IgD-negative memory B cell (primary cell): ENCODE measurements around the gene CCDC92. TPM values are rescaled to one million over a fixed set of nuclear protein-coding genes. Genes with fewer than 3 reads are reported as not detected.

Source experiments
- H3K27ac Mint-ChIP-seq, 3 donors: one replicate each; pipeline ENCODE4 v1.8.0; 2020 to 2022; ENCODE audit warnings: mild to moderate bottlenecking in 3 of 3, mixed read lengths in 3 of 3, moderate library complexity in 1 of 3
- H3K27me3 Mint-ChIP-seq: one replicate; pipeline ENCODE4 v1.8.0; 2021; ENCODE audit warnings: mixed read lengths
- H3K36me3 Mint-ChIP-seq: one replicate; pipeline ENCODE4 v1.8.0; 2020; ENCODE audit warnings: mild to moderate bottlenecking, mixed read lengths
- H3K4me1 Mint-ChIP-seq, 3 donors: one replicate each; pipeline ENCODE4 v1.8.0; 2020 to 2022; ENCODE audit warnings: mixed read lengths in 3 of 3, mild to moderate bottlenecking in 1 of 3
- H3K4me3 Mint-ChIP-seq, 4 donors: one replicate each; pipeline ENCODE4 v1.8.0; 2020 to 2022; ENCODE audit warnings: mild to moderate bottlenecking in 4 of 4, mixed read lengths in 4 of 4, moderate library complexity in 3 of 4
- H3K9me3 Mint-ChIP-seq, 3 donors: one replicate each; pipeline ENCODE4 v1.8.0; 2020 to 2021; ENCODE audit warnings: mixed read lengths in 3 of 3, mild to moderate bottlenecking in 1 of 3
- polyA plus RNA-seq: library from polyadenylated mRNA; unstranded; fragments of 300-500 nt; fragmentation: Illumina TruSeq; gene quantifications from one replicate; pipeline ENCODE4 v1.2.3, GENCODE V29; 2021

Gene CCDC92
- polyA plus RNA-seq, 1 donor from 2014 or later, result 27.8 TPM

DNA sequence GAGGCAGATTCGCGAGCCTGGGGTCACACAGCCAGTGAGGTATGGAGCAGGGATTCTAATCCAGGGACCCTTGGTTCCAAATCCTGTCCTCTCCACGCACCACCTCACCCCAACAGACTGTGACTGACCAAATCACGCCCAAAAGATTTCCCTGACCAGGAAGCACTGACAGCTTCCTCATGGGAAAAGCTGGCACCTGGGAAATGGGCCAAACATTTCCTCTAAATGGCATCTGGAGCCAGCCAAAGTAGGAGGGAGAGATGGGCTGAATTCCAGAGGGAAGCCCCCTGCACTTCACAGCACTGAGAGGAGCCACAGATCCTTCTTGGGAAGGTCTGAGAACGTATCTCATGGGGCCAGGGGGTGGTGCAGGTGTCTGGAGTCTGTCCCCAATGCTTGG, 28.8 kb downstream of the CCDC92 start:
- Mint-ChIP-seq H3K27me3 (no peaks in the 10 kb centered on the region), H3K27ac (no peak overlapping the region), H3K4me3 (no peak overlapping the region), H3K9me3 (peaks cover 0 to 12% (median 0%) of the 10 kb centered on the region in 3 donors), H3K36me3 (peaks cover 18% of the 10 kb centered on the region), H3K4me1 (peaks cover 0 to 2% (median 1%) of the 10 kb centered on the region in 3 donors)

DNA sequence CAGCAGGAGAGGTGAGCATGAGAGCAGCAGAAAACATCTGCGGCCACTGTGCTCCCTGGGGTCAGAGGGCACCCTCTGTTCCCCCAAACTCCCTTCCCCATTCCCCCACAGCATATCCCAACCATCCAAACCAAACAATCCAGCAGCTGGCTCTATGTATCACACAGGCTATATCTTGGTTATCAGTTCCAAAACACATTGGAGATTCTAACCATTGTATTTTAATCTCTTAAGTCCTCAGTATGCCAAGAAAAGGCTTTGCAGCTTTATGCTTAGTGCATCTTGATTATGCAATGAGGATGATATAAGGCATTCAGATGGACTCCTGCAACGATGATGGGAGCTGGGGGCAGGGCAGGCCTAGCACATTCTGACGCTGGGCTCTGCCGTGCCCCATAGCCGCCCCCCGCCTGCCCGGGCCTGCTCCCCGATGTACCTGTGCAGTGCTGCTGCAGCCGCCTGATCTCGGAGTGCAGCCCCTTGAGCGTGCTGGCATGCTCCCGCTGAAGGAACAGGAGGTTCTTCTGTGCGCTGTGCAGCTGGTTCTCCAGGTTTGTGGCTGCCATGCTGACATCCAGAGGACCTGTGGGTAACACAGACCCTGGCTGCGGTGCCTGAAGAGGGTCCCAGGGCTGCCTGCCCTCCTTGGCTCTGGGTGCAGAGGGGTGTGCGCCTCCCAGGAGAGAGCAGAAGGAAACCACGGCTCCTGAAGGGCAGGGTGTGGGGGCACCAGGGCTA, 29.6 kb downstream of the CCDC92 start:
- no peak overlapping the region for H3K4me3 Mint-ChIP-seq
- H3K27ac Mint-ChIP-seq, result no peak overlapping the region
- H3K9me3 Mint-ChIP-seq, result peaks cover 0 to 12% (median 0%) of the 10 kb centered on the region in 3 donors
- peaks cover 0 to 8% (median 6%) of the 10 kb centered on the region in 3 donors for H3K4me1 Mint-ChIP-seq
- H3K27me3 Mint-ChIP-seq, result no peaks in the 10 kb centered on the region
- peaks cover 18% of the 10 kb centered on the region for H3K36me3 Mint-ChIP-seq

DNA sequence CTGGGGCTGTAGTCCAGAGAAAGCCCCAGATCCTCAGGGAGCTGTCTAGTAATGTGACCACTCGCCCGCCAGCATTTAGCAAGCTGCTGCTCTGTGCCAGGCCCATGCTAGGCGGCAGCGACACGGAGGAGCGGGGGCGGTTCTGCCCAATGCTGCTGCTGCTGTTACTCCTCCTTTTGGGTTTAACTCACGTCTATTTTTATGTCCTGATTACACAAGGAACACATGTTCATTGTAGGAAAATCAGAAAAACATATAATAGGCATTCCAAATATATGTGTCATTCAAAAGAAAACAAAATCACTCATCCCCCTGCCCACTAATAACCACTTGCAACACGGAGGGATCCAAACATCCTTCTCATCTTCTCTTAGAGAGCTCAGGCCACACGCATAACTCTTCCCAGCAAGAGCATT, 30.4 kb downstream of the CCDC92 start:
- H3K9me3 Mint-ChIP-seq, result peaks cover 0 to 12% (median 0%) of the 10 kb centered on the region in 3 donors
- peak overlapping the region in 1 of 4 donors; percentile 45 for H3K4me3 Mint-ChIP-seq
- peaks cover 18% of the 10 kb centered on the region for H3K36me3 Mint-ChIP-seq
- peaks cover 4 to 13% (median 6%) of the 10 kb centered on the region in 3 donors for H3K4me1 Mint-ChIP-seq
- no peaks in the 10 kb centered on the region for H3K27me3 Mint-ChIP-seq
- H3K27ac Mint-ChIP-seq, result no peak overlapping the region

DNA sequence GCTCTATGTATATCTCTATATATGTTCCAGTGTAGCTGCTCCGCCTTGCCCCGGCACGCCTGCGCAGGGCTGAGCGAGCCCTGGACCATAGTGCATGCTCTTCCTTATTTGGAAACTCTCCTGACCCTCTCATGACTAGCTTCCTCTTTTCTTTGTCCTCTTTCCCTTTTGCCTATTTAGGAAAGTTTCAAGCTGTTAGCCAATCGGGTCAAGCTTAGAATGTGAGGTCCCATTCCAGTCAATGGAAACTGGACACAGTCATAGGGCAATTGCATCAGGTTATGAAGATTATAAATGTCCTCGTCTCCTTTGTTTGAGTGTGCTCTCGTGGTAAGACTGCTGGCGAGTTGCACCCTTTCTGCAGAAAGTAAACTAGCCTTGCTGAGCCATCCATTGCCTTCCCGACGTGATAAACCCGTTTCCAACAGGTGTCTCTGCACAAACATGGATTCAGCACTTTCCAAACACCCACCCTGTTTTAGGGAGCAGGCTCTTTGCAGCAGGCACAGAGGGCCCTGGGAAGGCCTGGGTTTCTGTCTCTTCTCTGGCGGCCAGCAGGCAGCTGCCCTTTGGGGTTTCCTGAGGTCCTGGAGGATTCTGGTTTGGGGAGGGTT, 30.9 kb downstream of the CCDC92 start:
- H3K36me3 Mint-ChIP-seq, result peaks cover 18% of the 10 kb centered on the region
- peaks cover 0 to 12% (median 0%) of the 10 kb centered on the region in 3 donors for H3K9me3 Mint-ChIP-seq
- H3K27ac Mint-ChIP-seq, result no peak overlapping the region
- no peaks in the 10 kb centered on the region for H3K27me3 Mint-ChIP-seq
- peaks cover 4 to 13% (median 6%) of the 10 kb centered on the region in 3 donors for H3K4me1 Mint-ChIP-seq
- H3K4me3 Mint-ChIP-seq, result no peak overlapping the region

DNA sequence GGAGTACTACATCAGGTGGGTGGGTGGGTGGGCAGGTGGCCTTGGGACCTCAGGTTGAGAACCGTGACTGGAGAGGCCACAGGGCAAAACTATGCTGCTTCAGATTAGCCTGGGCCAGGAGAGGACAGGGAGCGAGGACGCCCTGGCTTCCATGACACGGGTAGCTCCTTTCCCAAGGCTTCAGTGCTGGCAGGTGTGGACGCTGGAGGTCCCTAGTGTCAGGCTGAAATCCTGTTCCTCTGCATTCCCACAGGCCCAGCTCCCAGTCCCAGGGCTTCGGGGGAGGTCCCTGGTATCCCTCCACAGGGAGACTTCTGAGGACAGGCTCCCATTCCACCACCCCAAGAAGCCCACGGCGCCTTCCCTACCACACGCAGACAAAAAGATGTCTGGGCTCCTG, 31.6 kb downstream of the CCDC92 start:
- Mint-ChIP-seq H3K36me3 (peaks cover 18% of the 10 kb centered on the region), H3K4me1 (peaks cover 4 to 13% (median 6%) of the 10 kb centered on the region in 3 donors), H3K4me3 (no peak overlapping the region), H3K9me3 (peaks cover 0 to 12% (median 0%) of the 10 kb centered on the region in 3 donors), H3K27ac (no peak overlapping the region), H3K27me3 (no peaks in the 10 kb centered on the region)

DNA sequence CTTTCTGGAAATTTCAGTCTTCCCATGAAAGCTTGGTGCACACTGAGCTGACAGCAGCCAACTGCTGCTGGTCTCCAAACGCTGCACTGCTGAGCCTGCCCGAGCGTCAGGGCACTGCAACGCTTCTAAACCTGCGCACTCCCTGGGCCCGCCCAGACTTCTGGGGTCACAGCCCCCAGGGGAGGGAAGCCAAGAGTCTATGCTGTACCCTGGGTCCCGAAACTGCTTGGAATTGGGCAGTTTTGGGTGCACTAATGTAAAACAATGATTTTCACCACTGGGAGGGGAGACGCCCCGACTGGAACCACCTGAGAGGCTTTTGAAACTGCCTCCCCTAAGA, 32.0 kb downstream of the CCDC92 start:
- Mint-ChIP-seq H3K9me3 (peaks cover 0 to 12% (median 0%) of the 10 kb centered on the region in 3 donors), H3K4me3 (no peak overlapping the region), H3K4me1 (peaks cover 4 to 13% (median 4%) of the 10 kb centered on the region in 3 donors), H3K36me3 (peaks cover 15% of the 10 kb centered on the region), H3K27me3 (no peaks in the 10 kb centered on the region), H3K27ac (peak overlapping the region in 1 of 3 donors; percentile 85)

DNA sequence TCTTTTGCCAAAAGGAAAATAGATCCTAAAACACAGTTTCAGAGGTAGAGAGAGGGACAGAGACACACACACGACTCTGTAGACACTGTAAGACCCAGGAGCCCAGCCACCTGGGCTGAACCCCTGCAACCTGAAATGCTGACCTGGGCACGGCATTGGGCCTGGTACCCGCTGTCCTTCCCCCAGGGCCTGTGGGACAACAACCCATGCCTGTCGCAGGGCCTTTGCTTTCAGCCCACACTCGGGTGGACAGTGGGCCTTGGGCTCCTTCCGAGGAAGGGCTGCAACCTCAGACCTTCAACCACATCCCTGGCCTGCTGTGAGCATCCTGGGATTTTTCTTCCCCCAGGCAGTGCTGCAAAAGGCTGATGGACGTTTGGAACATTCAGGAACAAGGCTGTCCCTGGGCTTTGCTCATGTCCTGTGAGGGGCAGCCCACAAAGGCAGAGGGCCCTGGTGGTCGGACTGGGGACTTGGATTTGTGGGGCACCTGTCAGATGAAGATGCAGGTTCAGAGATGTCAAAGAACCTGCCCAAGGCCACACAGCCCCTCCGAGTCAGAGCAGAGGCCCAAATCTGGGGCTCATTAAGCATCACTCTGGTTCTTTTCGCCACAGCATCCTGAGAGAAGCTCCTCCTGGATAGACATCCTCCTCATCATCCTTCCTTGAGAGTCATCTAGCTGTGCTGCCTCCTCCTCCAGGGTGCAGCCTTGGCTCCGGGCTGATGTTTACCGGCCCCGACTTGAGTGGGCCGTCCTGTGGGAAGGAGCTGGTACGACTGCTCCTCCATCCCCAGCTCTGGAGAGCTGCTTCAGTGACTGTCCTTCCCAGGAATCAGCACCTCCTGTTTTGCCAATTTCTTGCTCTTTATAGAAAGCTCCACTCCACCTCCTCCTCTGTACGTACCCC, 32.7 kb downstream of the CCDC92 start:
- H3K27me3 Mint-ChIP-seq, result no peaks in the 10 kb centered on the region
- H3K4me3 Mint-ChIP-seq, result no peak overlapping the region
- H3K27ac Mint-ChIP-seq, result peak overlapping the region in 1 of 3 donors; percentile 85
- peaks cover 0 to 12% (median 0%) of the 10 kb centered on the region in 3 donors for H3K9me3 Mint-ChIP-seq
- H3K4me1 Mint-ChIP-seq, result peaks cover 4 to 13% (median 4%) of the 10 kb centered on the region in 3 donors
- H3K36me3 Mint-ChIP-seq, result peaks cover 15% of the 10 kb centered on the region

DNA sequence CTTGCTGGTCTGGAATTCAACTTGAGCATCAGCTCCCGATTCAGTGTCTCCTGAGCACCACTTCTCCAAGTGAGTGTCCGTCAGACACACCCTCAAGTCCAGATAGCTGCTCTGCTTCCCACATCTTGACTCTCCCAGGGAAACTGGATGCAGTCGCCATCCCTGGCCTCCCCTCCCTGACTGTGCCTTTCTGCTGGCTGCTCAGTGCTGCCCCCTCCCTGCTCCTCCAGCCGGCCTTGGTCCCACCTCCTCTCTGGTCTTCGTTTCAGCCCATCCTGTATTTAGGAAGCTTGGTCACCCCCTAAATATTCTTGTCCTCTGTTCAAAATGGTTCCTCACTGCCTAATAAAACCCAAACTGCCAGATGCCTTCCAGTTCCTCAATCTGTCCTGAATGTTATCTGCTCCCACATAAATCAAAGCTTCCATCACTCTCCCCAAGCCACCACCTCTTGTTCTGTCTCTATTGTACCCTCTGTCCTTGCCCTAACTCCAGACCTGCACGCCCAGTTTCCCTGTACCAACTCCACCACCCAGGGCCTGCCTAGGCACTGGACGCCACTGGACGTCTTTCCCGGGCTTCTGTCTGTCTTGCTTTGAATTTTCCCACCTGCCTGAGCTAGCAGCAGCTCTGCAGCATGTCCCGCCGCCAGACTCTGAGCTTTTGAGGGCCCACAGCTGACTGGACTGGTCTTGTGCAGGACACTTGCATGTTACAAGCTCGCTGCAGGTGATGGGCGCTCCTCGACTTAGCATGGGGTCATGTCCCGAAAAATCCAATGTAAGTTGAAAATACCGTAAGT, 33.8 kb downstream of the CCDC92 start:
- H3K9me3 Mint-ChIP-seq, result peaks cover 0 to 12% (median 0%) of the 10 kb centered on the region in 3 donors
- peaks cover 15% of the 10 kb centered on the region for H3K36me3 Mint-ChIP-seq
- peaks cover 4 to 13% (median 4%) of the 10 kb centered on the region in 3 donors for H3K4me1 Mint-ChIP-seq
- H3K4me3 Mint-ChIP-seq, result peak overlapping the region in 1 of 4 donors; percentile 19
- H3K27me3 Mint-ChIP-seq, result no peaks in the 10 kb centered on the region
- H3K27ac Mint-ChIP-seq, result no peak overlapping the region

DNA sequence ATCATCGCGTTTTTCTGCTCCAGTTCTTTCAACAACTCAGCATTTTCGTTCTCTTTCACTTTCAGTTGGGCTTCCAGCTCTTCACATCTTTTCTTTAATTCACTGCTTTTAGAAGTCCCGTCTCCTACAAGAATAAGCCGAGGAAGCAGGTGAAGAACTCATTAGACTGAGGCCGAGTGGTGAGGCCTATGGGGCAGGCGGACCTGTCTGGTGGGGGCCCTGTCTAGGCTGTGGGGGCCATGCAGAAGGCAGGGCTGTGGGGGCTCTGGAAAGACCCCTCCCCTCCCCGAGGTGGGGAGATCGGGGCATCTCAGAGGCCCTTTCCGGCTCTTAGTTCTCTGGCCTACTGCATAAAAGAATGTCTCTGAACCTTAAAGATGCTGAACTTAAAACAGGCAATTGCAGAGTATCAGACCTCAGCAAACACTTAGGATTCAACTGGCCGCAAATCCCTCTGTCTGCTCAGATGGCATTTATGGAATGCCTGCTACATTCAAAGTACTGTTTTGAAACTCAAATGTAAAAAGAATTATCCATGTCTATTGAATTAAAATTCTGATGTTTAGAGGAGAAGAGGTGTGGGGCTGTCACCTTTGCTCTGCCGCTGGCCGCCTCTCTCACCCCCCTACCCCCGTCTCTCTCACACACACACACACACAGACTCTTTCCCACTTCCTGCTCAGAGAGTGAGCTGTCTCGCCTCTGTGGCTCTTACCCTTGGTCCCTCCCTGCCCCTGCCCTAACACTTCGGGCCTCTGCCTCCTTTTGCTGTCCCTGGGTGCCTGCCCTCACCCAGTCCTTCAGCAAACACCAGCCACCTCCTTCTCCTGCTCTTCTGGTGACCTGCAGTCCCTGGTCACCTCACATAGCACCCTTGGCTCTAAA, 34.7 kb downstream of the CCDC92 start:
- Mint-ChIP-seq H3K27me3 (no peaks in the 10 kb centered on the region), H3K4me3 (peak overlapping the region in 2 of 4 donors; percentile 38 to 75), H3K9me3 (peaks cover 0 to 11% (median 0%) of the 10 kb centered on the region in 3 donors), H3K27ac (peak overlapping the region in 2 of 3 donors; percentile 3 to 20), H3K36me3 (peaks cover 15% of the 10 kb centered on the region), H3K4me1 (peaks cover 4 to 13% (median 7%) of the 10 kb centered on the region in 3 donors)

DNA sequence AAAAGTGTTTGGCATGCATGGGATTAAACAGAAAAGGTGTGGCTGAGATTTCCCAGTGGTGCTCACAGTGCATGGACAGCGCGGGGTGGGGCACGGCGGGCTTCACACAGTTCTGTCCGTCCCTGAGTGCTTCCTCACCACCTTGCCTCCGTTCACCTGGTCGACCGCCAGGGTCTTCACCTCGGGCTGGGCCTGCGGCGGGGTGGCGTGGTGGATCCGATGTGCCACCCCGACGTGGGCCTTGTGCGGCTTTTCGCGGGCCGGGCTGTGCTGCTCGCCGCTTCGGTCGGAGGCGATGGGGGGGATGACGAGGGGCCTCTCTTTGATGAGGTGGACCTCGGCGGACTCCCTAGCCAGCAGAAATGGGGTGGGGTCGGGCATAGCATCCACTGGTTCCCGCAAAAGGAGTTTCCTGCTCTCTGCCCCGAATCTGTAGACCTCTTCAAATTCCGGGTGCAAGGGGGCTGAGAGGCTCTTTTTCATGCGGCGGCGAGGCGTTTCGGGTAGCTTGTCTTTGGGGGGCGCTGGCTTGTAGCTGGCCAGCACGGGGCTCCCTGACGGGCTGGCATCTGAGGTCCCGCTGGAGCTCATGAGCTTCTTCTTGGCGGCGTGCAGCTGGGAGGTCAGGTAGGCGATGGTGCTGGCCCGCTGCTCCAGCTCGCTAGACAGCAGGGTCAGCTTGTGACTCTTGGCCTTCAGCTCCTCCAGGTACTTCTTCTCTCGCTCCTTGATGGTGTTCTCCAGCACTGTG, 35.5 kb downstream of the CCDC92 start:
- Mint-ChIP-seq H3K9me3 (peaks cover 0 to 3% (median 0%) of the 10 kb centered on the region in 3 donors), H3K27ac (peak overlapping the region in 1 of 3 donors; percentile 20), H3K27me3 (no peaks in the 10 kb centered on the region), H3K4me3 (no peak overlapping the region), H3K36me3 (peaks cover 10% of the 10 kb centered on the region), H3K4me1 (peaks cover 4 to 13% (median 7%) of the 10 kb centered on the region in 3 donors)

DNA sequence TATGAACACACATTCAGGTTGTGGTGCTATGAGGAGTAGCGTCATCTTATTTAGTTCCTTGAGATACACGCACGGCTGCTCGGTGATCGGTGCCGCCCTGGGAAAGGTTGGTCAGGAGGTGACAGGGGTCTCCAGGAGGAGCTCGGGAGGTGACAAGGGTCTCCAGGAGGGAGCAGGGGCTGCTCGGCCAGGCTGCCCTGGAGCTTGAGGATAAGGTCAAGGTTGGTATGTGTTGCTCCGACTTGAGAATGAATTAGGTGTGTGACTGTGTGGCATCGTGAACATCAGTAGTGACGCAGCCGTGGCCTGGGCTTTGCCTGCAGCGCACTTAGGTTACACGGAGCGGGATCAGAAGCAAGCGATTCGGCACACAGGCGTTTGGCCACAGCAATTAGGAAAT, 36.2 kb downstream of the CCDC92 start:
- Mint-ChIP-seq H3K4me1 (peaks cover 4 to 13% (median 7%) of the 10 kb centered on the region in 3 donors), H3K4me3 (peak overlapping the region in 1 of 4 donors; percentile 44), H3K27ac (no peak overlapping the region), H3K36me3 (peaks cover 5% of the 10 kb centered on the region), H3K27me3 (no peaks in the 10 kb centered on the region), H3K9me3 (peaks cover 0 to under 1% (median 0%) of the 10 kb centered on the region in 3 donors)

DNA sequence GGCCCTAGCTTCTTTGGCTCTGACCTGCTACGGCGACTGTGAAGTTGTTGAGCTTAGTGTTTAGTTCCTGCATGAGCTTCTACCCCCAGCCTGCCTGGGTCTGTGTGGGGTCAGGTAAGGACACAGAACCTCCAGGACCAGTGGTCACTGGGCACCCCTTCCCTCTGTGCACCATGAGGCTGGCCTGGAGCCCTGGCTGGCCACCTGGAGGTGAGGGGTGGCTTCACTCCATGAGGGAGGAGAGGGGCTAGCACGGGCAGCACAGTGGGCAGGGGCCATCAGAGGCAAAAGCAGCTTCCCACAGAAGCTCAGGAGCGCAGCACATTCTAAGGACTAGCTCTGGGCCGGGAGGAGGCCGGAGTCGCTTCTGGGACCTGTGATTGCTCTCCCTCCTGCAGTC, 36.7 kb downstream of the CCDC92 start:
- Mint-ChIP-seq H3K4me1 (peaks cover 4 to 13% (median 7%) of the 10 kb centered on the region in 3 donors), H3K9me3 (no peaks in the 10 kb centered on the region), H3K27me3 (no peaks in the 10 kb centered on the region), H3K36me3 (peaks cover 4% of the 10 kb centered on the region), H3K27ac (no peak overlapping the region), H3K4me3 (no peak overlapping the region)

DNA sequence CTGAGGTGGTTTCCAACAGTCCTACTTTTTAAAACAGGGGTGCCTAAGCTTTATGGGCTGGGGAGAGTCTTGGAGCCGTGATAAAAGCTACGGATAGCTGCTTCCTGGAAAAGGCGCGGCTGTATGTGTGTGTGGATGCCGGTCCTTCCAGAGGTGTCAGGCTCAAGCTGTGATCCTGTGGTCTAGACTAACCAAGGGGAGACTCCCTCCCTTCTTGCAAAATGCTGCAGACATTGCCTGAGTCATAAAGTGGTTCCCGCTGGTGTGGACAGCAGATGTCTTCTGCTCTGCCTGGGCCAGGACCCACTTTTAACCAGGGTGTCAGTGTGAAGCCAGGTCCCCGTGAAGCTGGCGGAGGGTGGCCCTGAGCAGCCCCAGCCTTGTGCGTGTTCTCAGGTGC, 37.8 kb downstream of the CCDC92 start:
- Mint-ChIP-seq H3K27me3 (no peaks in the 10 kb centered on the region), H3K27ac (no peak overlapping the region), H3K9me3 (no peaks in the 10 kb centered on the region), H3K36me3 (peaks cover 2% of the 10 kb centered on the region), H3K4me1 (peaks cover 4 to 13% (median 7%) of the 10 kb centered on the region in 3 donors), H3K4me3 (no peak overlapping the region)
